Coronary artery (tissue), 2 donors: Measurements from ENCODE around the gene SLC6A7.

Experiments
- DNase-seq: peaks from one replicate; pipeline ENCODE4 v3.0.0-alpha.2; 2017; ENCODE audit warnings: low spot score
- H3K27ac ChIP-seq, 2 donors: fragments of 200-600 bp; sonication (generic); one replicate each; pipeline ENCODE4 v1.5.1; 2016 to 2019
- H3K4me3 ChIP-seq: fragments of 200-600 bp; sonication (generic); 2 replicates; pipeline ENCODE4 v1.5.1; 2016; ENCODE audit warnings: mild to moderate bottlenecking, moderate library complexity
- CTCF ChIP-seq: fragments of 200-600 bp; sonication (generic); IDR thresholded peaks from one replicate; pipeline ENCODE4 v1.5.1; 2019; ENCODE audit warnings: antibody characterized with exemption

SLC6A7 gene

GRCh38 chr5:150241298-150242160 lies 51.7 kb downstream of the SLC6A7 start:
- Histone ChIP-seq H3K27ac (no peak overlapping the region), H3K4me3 (no peak overlapping the region)
- no peak for DNase-seq
- TF ChIP-seq CTCF, result no peak

DNA sequence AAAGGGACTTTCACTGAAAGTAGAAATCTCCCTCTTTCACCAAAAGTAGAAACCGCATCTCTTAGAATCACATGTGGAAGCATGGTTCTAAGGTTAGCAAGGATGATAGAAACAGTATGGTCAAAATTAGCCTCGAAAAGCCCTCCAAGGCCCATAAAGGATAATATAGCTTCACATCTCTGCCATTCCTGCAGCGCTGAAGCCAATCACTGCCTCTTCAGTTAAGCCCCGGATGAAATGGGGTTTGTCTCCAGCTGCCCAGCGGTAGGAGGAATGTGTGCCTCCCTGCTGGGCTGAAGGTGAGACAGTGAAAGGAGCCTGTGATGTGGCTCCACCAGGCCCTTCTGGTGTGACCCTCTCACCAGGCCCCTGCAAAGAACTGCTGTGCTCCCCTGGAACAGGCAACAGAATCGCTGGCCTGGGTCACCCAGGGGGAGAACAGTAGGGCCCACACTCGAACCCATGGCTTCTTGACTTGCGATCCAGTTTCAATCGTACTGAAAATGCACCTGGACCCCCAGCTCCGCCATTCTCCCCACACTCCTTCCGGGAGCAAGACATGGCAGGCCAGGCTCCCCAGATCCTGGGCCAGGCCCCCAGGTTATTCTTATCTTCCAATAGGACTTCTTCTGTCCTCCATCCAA lies 52.5 kb downstream of the SLC6A7 start:
- DNase-seq, result no peak
- Histone ChIP-seq H3K4me3 (no peak overlapping the region), H3K27ac (no peak overlapping the region)
- no peak for TF ChIP-seq CTCF

- no peak overlapping the region for H3K27ac ChIP-seq
- H3K4me3 ChIP-seq, result no peak overlapping the region
- TF ChIP-seq CTCF, result no peak
- DNase-seq, result no peak
These were observed 53.7 kb downstream of the SLC6A7 start for GRCh38 chr5:150243590-150243989.

GRCh38 chr5:150244209-150244608 lies 54.3 kb downstream of the SLC6A7 start:
- Histone ChIP-seq H3K27ac (no peak overlapping the region), H3K4me3 (no peak overlapping the region)
- TF ChIP-seq CTCF, result no peak
- no peak for DNase-seq

- Histone ChIP-seq H3K27ac (no peak overlapping the region), H3K4me3 (peak overlapping the region; percentile 26)
- peak; percentile 81 for DNase-seq
- TF ChIP-seq CTCF, result no peak
These were observed 55.4 kb downstream of the SLC6A7 start for GRCh38 chr5:150245111-150245789.

DNA sequence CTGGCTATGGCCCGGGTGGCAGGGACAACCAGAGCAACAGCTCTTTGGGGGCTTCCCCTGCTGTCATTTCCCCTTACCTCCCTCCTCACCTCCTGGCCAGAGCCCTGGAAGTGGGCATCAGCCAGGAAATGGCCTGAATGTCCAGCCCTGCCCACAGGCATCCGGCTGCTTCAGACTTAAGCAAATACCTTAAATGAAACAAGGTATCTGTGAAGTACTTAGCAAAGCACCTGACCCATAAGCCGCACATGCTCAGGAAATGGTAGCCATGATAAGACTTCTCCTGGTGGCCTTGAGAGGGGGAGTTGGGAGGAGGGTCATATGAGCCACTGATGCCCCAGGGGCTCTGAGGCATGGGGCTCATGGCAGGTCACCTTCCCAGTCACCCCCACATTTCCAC lies 55.9 kb downstream of the SLC6A7 start:
- TF ChIP-seq CTCF, result no peak
- no peak overlapping the region for H3K4me3 ChIP-seq
- no peak for DNase-seq
- no peak overlapping the region for H3K27ac ChIP-seq
